ENCODE results near the gene TM4SF4.

Gene TM4SF4

GRCh38 chr3:149515249-149515648 is 40.8 kb downstream of the TM4SF4 start:
- DNase-seq = no peak

- no peak for DNase-seq
Observed at GRCh38 chr3:149516920-149517319, 42.4 kb downstream of the TM4SF4 start.

GRCh38 chr3:149519912-149520311 is 45.4 kb downstream of the TM4SF4 start:
- no peak for DNase-seq

- DNase-seq = no peak
Observed at GRCh38 chr3:149523512-149524299, 49.2 kb downstream of the TM4SF4 start.

GRCh38 chr3:149527531-149528339 is 53.2 kb downstream of the TM4SF4 start:
- no peak for DNase-seq

- DNase-seq = no peak
Observed at GRCh38 chr3:149528340-149528650, 53.8 kb downstream of the TM4SF4 start.

- no peak for DNase-seq
Observed at GRCh38 chr3:149529099-149529498, 54.6 kb downstream of the TM4SF4 start.

- no peak for DNase-seq
Observed at GRCh38 chr3:149532489-149533180, 58.1 kb downstream of the TM4SF4 start.

- no peak for DNase-seq
Observed at GRCh38 chr3:149534082-149534481, 59.6 kb downstream of the TM4SF4 start.

GRCh38 chr3:149534671-149535332 is 60.3 kb downstream of the TM4SF4 start:
- no peak for DNase-seq

- no peak for DNase-seq
Observed at GRCh38 chr3:149535333-149535685, 60.8 kb downstream of the TM4SF4 start.

- no peak for DNase-seq
Observed at GRCh38 chr3:149536429-149536828, 61.9 kb downstream of the TM4SF4 start.

- no peak for DNase-seq
Observed at GRCh38 chr3:149538371-149538770, 63.9 kb downstream of the TM4SF4 start.

GRCh38 chr3:149541091-149541491 is 66.6 kb downstream of the TM4SF4 start:
- DNase-seq = no peak

GRCh38 chr3:149542375-149543312 is 68.1 kb downstream of the TM4SF4 start:
- DNase-seq = no peak

GRCh38 chr3:149545049-149545448 is 70.6 kb downstream of the TM4SF4 start:
- no peak for DNase-seq

- no peak for DNase-seq
Observed at GRCh38 chr3:149547413-149547812, 72.9 kb downstream of the TM4SF4 start.

GRCh38 chr3:149547954-149548668 is 73.6 kb downstream of the TM4SF4 start:
- DNase-seq = no peak

- DNase-seq = no peak
Observed at GRCh38 chr3:149548669-149549065, 74.2 kb downstream of the TM4SF4 start.

GRCh38 chr3:149551500-149551899 is 77.0 kb downstream of the TM4SF4 start:
- no peak for DNase-seq

GRCh38 chr3:149552700-149553099 is 78.2 kb downstream of the TM4SF4 start:
- DNase-seq = no peak
